Endodermal cell (in vitro differentiated cells): ENCODE measurements around the gene TOP2A. TPM values are rescaled to one million over a fixed set of nuclear protein-coding genes. Genes with fewer than 3 reads are reported as not detected.

Experiments used
- DNase-seq: peaks from one replicate; pipeline ENCODE4 v3.0.0-alpha.2; 2017
- H3K27ac ChIP-seq: 2 replicates; pipeline ENCODE4 v1.5.1; 2013; ENCODE audit warnings: mild to moderate bottlenecking, low read depth, low read length, moderate library complexity
- H3K27me3 ChIP-seq: 2 replicates; pipeline ENCODE4 v1.6.1; 2013; ENCODE audit warnings: mild to moderate bottlenecking, low read length, moderate library complexity; ENCODE audit not compliant: insufficient read depth, control insufficient read depth, poor library complexity, severe bottlenecking
- H3K36me3 ChIP-seq: 2 replicates; pipeline ENCODE4 v1.7.0; 2013; ENCODE audit warnings: mild to moderate bottlenecking, low read length, moderate library complexity; ENCODE audit not compliant: control insufficient read depth, insufficient read depth
- H3K4me1 ChIP-seq: one replicate; pipeline ENCODE4 v1.7.0; 2013; ENCODE audit warnings: low read length; ENCODE audit not compliant: control insufficient read depth, insufficient read depth
- H3K4me3 ChIP-seq: 2 replicates; pipeline ENCODE4 v1.5.1; 2013; ENCODE audit warnings: mild to moderate bottlenecking, low read length, moderate library complexity
- H3K9ac ChIP-seq: 2 replicates; pipeline ENCODE4 v1.6.1; 2013; ENCODE audit warnings: mild to moderate bottlenecking, low read length, moderate library complexity; ENCODE audit not compliant: poor library complexity, severe bottlenecking; ENCODE audit errors: extremely low read depth
- H3K9me3 ChIP-seq: 2 replicates; pipeline ENCODE4 v1.6.1; 2013; ENCODE audit warnings: mild to moderate bottlenecking, low read length, moderate library complexity; ENCODE audit not compliant: control insufficient read depth
- H3K27ac Mint-ChIP-seq: 2 replicates; pipeline ENCODE4 v1.8.0; 2020; ENCODE audit warnings: mixed read lengths
- H3K27me3 Mint-ChIP-seq: 2 replicates; pipeline ENCODE4 v1.8.0; 2021; ENCODE audit warnings: mild to moderate bottlenecking, mixed read lengths; ENCODE audit not compliant: insufficient read depth
- H3K36me3 Mint-ChIP-seq: 2 replicates; pipeline ENCODE4 v1.8.0; 2020; ENCODE audit warnings: low read depth, mixed read lengths
- H3K4me1 Mint-ChIP-seq: 2 replicates; pipeline ENCODE4 v1.8.0; 2020; ENCODE audit warnings: mixed read lengths
- H3K4me3 Mint-ChIP-seq: 2 replicates; pipeline ENCODE4 v1.8.0; 2020; ENCODE audit warnings: mild to moderate bottlenecking, moderate library complexity, mixed read lengths
- H3K9me3 Mint-ChIP-seq: 2 replicates; pipeline ENCODE4 v1.8.0; 2020; ENCODE audit warnings: mild to moderate bottlenecking, mixed read lengths
- WGBS, 2 experiments: methylation state at CpG; one replicate each; pipeline versions ENCODE4 v1.1.5 to v1.1.7; 2013; ENCODE audit warnings: missing lambda C conversion rate in 2 of 2, mixed read lengths in 1 of 2; ENCODE audit not compliant: insufficient coverage in 1 of 2, insufficient read length in 1 of 2; 5-methylcytosine and 5-hydroxymethylcytosine counted together
- total RNA-seq, 2 donors: library from RNA; stranded (reverse); fragmentation: NEBNext Ultra II Directional in 1 of 2; extraction: Animal tissue kit (Norgen Biotek cat#: 25700) in 1 of 2; gene quantifications; 2 replicates in 1 of 2; 3 replicates in 1 of 2; pipeline ENCODE4 v1.2.1, GENCODE V29; 2021
- TF ChIP-seq, protein P1 (sequence below): fragments of 200-600 bp; sonication (generic); conservative IDR thresholded peaks from 2 replicates; pipeline ENCODE4 v1.5.0; 2021; ENCODE audit warnings: antibody characterized with exemption, mild to moderate bottlenecking

Gene TOP2A
- total RNA-seq, 2 donors from 2014 or later, result 173 to 246 TPM

DNA sequence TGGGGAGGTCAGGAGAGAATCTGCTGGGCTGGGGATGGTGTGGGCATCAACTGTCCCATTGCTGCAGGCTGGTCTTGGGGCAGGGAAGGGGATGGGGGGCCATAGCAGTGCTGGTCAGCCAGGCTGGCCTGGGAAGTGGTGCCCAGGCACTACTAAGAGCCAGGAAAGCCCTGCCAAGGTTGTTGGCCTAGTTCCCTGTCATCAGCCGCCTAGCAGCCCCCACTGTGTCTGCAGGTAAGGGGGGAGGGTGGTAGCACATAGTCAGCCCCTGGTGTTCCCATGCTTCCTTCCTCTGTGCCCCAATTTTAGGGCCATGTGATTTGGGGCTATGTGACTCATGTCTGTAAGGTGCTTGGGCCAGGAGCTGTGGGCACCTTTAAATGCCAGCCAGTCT lies 70.9 kb downstream of the TOP2A start:
- Mint-ChIP-seq H3K36me3 (peaks cover 16% of the 10 kb centered on the region), H3K4me3 (peak overlapping the region; percentile 15), H3K4me1 (peaks cover 54% of the 10 kb centered on the region), H3K27me3 (no peaks in the 10 kb centered on the region), H3K27ac (no peak overlapping the region), H3K9me3 (no peaks in the 10 kb centered on the region)
- TF ChIP-seq, protein P1, sequence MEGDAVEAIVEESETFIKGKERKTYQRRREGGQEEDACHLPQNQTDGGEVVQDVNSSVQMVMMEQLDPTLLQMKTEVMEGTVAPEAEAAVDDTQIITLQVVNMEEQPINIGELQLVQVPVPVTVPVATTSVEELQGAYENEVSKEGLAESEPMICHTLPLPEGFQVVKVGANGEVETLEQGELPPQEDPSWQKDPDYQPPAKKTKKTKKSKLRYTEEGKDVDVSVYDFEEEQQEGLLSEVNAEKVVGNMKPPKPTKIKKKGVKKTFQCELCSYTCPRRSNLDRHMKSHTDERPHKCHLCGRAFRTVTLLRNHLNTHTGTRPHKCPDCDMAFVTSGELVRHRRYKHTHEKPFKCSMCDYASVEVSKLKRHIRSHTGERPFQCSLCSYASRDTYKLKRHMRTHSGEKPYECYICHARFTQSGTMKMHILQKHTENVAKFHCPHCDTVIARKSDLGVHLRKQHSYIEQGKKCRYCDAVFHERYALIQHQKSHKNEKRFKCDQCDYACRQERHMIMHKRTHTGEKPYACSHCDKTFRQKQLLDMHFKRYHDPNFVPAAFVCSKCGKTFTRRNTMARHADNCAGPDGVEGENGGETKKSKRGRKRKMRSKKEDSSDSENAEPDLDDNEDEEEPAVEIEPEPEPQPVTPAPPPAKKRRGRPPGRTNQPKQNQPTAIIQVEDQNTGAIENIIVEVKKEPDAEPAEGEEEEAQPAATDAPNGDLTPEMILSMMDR, result no peak
- no peak overlapping the region for H3K4me3 ChIP-seq
- no peaks in the 10 kb centered on the region for H3K9me3 ChIP-seq
- no peak for DNase-seq
- peaks cover 21% of the 10 kb centered on the region for H3K36me3 ChIP-seq
- no peak overlapping the region for H3K9ac ChIP-seq
- peaks cover 21% of the 10 kb centered on the region for H3K4me1 ChIP-seq
- H3K27me3 ChIP-seq, result no peaks in the 10 kb centered on the region
- H3K27ac ChIP-seq, result peak overlapping the region; percentile 95
- 87% methylated on average over 1 of the region's 1 CpG; no CpG with 5 or more reads in 1 of the 2 experiments for WGBS, 2 experiments

DNA sequence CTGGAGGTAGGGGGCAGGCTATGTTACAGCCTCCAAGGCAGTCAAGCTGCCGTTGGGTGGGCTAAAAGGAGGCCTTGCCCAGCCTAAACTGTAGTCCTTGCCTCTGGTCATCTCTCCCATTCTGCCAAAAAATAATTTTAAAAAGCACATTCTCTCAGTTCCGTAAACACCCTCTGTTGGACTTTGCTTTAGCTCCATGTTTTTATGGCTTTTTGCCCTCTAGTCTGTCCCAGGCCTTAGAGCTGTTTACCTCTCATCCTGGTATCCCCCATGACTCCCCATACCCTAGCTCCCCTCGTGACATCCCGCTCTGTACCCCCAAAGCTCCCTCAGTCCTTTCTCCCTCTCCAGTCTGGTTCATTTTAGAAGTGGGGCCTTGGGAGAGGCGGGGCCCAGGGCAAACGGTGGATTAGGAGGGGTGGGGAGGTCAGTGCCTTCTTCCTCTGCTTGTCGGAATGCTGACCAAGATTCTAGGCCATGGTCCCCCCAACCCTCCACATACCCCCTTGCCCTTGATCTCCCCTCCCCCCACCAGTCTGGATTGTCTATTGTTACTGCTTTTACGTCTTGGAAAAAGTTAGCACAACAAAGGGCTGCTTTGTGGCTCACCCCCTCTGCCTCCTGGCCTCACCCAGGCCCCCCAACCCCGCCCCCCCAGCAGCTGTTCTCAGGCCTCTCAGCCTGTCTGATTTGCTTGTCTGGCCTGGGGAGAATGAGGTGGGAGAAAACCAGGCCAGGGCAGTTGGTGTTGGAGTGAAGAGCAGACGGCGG lies 71.5 kb downstream of the TOP2A start:
- no peaks in the 10 kb centered on the region for H3K27me3 ChIP-seq

DNA sequence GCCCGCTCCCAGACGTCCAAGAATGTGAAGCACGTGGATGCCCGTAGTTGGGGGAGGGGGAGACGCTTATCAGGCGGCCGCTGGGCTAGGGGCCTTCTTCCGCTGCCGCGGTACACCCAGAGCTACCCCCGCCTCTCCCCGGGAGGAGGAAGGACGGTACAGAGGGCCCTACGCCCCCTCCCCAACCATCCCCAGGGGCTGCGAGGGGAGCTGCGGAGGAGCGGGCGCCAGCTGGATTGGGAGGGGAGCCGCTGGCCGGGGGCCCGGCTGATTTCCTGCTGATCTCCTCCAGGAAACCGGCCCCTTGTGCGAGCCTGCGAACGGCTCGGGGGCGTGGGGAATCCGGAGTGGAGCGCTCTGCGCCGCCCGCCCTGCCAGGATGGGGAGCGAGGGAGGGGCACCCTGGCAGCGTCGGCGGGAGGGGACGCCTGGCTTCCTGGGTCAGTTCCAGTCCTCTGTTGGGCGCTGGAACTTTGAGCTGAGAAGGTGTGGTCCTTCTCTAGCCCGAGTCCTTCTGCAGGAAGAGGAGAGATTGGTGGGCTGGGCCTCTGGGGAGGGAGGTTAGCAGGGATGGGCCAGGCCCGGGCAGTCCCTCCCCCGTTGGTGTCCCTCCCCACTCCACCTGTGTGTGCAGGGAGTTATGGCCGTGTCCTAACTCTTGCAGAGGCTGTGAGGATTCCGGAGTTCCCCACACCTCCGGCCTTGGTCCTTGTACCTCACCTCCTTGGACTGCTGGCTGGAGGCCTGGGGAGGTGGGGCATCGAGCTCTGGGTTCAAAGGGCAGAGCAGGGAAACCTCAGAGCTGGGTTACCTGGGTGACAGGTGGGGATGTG lies 72.3 kb downstream of the TOP2A start:
- Histone ChIP-seq H3K4me1 (peaks cover 21% of the 10 kb centered on the region), H3K36me3 (peaks cover 19% of the 10 kb centered on the region), H3K9ac (peak overlapping the region; percentile 71), H3K27me3 (no peaks in the 10 kb centered on the region), H3K9me3 (no peaks in the 10 kb centered on the region), H3K4me3 (peak overlapping the region; percentile 85), H3K27ac (peak overlapping the region; percentile 95)
- 3 to 4% methylated on average over 14 to 44 of the region's 45 CpGs for WGBS, 2 experiments
- peak overlapping the region; percentile 72 for H3K4me3 Mint-ChIP-seq
- peak overlapping the region; percentile 93 for H3K27ac Mint-ChIP-seq
- DNase-seq, result peak; percentile 97
- peaks cover 51% of the 10 kb centered on the region for H3K4me1 Mint-ChIP-seq
- H3K9me3 Mint-ChIP-seq, result no peaks in the 10 kb centered on the region
- H3K36me3 Mint-ChIP-seq, result peaks cover 16% of the 10 kb centered on the region
- TF ChIP-seq, protein P1, result no peak
- peaks cover 3% of the 10 kb centered on the region for H3K27me3 Mint-ChIP-seq

More for the DNA sequence above, 71.5 kb downstream of the TOP2A start:
- 57 to 93% methylated on average over 1 to 11 of the region's 11 CpGs for WGBS, 2 experiments
- H3K4me1 ChIP-seq, result peaks cover 21% of the 10 kb centered on the region
- peak overlapping the region; percentile 72 for H3K4me3 Mint-ChIP-seq
- H3K9me3 Mint-ChIP-seq, result no peaks in the 10 kb centered on the region
- TF ChIP-seq, protein P1, result no peak
- peak; percentile 72 for DNase-seq
- peak overlapping the region; percentile 61 for H3K27ac Mint-ChIP-seq
- H3K4me3 ChIP-seq, result peak overlapping the region; percentile 85
- H3K4me1 Mint-ChIP-seq, result peaks cover 55% of the 10 kb centered on the region
- H3K9me3 ChIP-seq, result no peaks in the 10 kb centered on the region
- peak overlapping the region; percentile 95 for H3K27ac ChIP-seq
- H3K36me3 Mint-ChIP-seq, result peaks cover 13% of the 10 kb centered on the region
- H3K27me3 Mint-ChIP-seq, result no peaks in the 10 kb centered on the region
- peak overlapping the region; percentile 71 for H3K9ac ChIP-seq
- peaks cover 19% of the 10 kb centered on the region for H3K36me3 ChIP-seq
